Lung (tissue), 12 donors: ENCODE data around the gene TSC1. TPM values are rescaled to one million over a fixed set of nuclear protein-coding genes. Genes with fewer than 3 reads are reported as not detected.

ENCODE experiments used
- ATAC-seq: fragments of 200-7000 bp; cut with Tn5 transposase; one replicate; pipeline ENCODE4 v1.9.1; 2020; ENCODE audit warnings: moderate number of reproducible peaks; ENCODE audit not compliant: insufficient read depth, low FRiP score
- DNase-seq, 3 donors: peaks; one replicate each; pipeline ENCODE4 v3.0.0-alpha.2; 2013 to 2017
- H3K27ac ChIP-seq, 2 donors: one replicate each; pipeline ENCODE4 v1.5.1; 2013; ENCODE audit warnings: mild to moderate bottlenecking in 2 of 2, moderate library complexity in 2 of 2, control low read depth in 1 of 2, inconsistent platforms in 1 of 2, low read depth in 1 of 2, low read length in 1 of 2
- H3K27me3 ChIP-seq, 3 donors: one replicate each; pipeline ENCODE4 v1.5.1; 2013; ENCODE audit warnings: low read length in 2 of 3; ENCODE audit not compliant: control insufficient read depth in 3 of 3, insufficient read depth in 3 of 3
- H3K36me3 ChIP-seq, 4 donors: one replicate each; pipeline ENCODE4 v1.5.1; 2013; ENCODE audit warnings: low read length in 4 of 4, mild to moderate bottlenecking in 1 of 4, moderate library complexity in 1 of 4; ENCODE audit not compliant: control insufficient read depth in 4 of 4, insufficient read depth in 4 of 4
- H3K4me1 ChIP-seq, 5 donors: one replicate each; pipeline ENCODE4 v1.5.1; 2013; ENCODE audit warnings: low read length in 5 of 5, mild to moderate bottlenecking in 2 of 5, moderate library complexity in 1 of 5; ENCODE audit not compliant: control insufficient read depth in 5 of 5, insufficient read depth in 5 of 5
- H3K4me3 ChIP-seq: one replicate; pipeline ENCODE4 v1.5.1; 2013; ENCODE audit warnings: mild to moderate bottlenecking, control low read depth, moderate library complexity
- H3K9ac ChIP-seq, 2 donors: one replicate each; pipeline ENCODE4 v1.5.1; 2013; ENCODE audit warnings: low read length in 2 of 2, control low read depth in 1 of 2; ENCODE audit not compliant: insufficient read depth in 1 of 2
- H3K9me3 ChIP-seq, 4 donors: one replicate each; pipeline ENCODE4 v1.5.1; 2013; ENCODE audit warnings: low read length in 3 of 4, mild to moderate bottlenecking in 1 of 4, moderate library complexity in 1 of 4; ENCODE audit not compliant: control insufficient read depth in 4 of 4, insufficient read depth in 3 of 4
- WGBS, 2 donors: extraction: QIAGEN DNeasy Blood & Tissue Kit; methylation state at CpG; one replicate each; pipeline ENCODE4 v1.1.7; 2013; 5-methylcytosine and 5-hydroxymethylcytosine counted together
- polyA plus RNA-seq, 2 donors: library from polyadenylated mRNA; stranded (reverse); fragments of 200-250 nt; gene quantifications; one replicate each; pipeline ENCODE4 v1.2.1, GENCODE V29; 2013
- total RNA-seq, 2 donors: library from RNA; depleted of rRNA in 1 of 2; stranded (reverse); fragments of >200 nt in 1 of 2; gene quantifications; one replicate each; pipeline ENCODE4 v1.2.1, GENCODE V29; 2014 to 2021
- TF ChIP-seq, protein P1 (sequence below): IDR thresholded peaks from 2 replicates; pipeline ENCODE4 v1.5.1; 2012; ENCODE audit warnings: mild to moderate bottlenecking; ENCODE audit errors: control extremely low read depth, extremely low read depth
- donor health status: control.
- donor health status: control.
- donor health status: Bipolar disorder and iron deficiency.
- donor health status: healthy.
- donor health status: DM: yes; HTN: yes; CAD: no.

Gene TSC1
- total and polyA plus RNA-seq, 4 donors: 11.4 to 76.6 (median 33.5) TPM

DNA sequence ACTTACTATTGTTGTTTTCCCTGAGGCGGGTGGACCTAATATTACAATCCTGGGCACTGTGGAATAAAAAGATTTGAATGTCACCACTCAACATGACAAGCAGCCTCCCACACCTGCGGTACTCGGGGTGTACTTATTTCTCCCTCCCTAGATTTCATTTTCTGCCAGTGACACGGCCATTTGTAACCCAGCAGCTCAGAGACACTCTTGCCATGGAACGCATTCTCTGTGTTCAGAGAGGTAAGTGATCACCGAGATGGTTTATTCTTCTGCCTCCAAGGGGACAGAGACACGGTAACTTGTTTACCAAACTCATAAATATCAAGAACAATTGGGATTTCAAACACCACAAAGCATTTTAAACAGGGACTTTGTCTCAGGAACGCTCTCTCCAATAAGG, 77.5 kb downstream of the TSC1 start:
- Histone ChIP-seq H3K9ac (no peak overlapping the region), H3K4me1 (no peaks in the 10 kb centered on the region), H3K27me3 (no peaks in the 10 kb centered on the region), H3K4me3 (no peak overlapping the region), H3K27ac (no peak overlapping the region), H3K36me3 (no peaks in the 10 kb centered on the region), H3K9me3 (peaks cover 0 to 2% (median 0%) of the 10 kb centered on the region in 4 donors)
- WGBS, 2 donors: 80 to 86% methylated on average over 8 of the region's 8 CpGs
- DNase-seq (no peak), ATAC-seq (no peak)
- TF ChIP-seq, protein P1, sequence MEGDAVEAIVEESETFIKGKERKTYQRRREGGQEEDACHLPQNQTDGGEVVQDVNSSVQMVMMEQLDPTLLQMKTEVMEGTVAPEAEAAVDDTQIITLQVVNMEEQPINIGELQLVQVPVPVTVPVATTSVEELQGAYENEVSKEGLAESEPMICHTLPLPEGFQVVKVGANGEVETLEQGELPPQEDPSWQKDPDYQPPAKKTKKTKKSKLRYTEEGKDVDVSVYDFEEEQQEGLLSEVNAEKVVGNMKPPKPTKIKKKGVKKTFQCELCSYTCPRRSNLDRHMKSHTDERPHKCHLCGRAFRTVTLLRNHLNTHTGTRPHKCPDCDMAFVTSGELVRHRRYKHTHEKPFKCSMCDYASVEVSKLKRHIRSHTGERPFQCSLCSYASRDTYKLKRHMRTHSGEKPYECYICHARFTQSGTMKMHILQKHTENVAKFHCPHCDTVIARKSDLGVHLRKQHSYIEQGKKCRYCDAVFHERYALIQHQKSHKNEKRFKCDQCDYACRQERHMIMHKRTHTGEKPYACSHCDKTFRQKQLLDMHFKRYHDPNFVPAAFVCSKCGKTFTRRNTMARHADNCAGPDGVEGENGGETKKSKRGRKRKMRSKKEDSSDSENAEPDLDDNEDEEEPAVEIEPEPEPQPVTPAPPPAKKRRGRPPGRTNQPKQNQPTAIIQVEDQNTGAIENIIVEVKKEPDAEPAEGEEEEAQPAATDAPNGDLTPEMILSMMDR: no peak

DNA sequence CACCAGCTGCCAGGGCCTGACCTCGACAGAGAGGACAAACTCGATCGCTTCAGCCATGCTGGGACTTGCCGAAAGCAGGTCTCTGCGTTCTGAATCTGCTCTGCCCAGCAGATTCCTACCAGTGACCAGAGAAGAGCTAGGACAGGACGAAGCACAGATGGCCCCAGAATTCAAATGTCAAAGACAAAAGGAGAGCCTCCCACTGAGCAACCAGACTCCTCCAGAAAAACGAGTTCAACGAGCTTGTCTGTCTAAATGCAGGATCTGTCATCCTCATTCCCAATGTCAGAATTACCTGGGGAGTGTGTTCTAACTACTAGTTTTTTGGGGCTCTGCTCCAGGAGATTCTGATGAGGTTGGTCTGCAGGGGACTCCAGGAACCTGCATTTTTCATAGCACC, 79.7 kb downstream of the TSC1 start:
- no peak for DNase-seq

DNA sequence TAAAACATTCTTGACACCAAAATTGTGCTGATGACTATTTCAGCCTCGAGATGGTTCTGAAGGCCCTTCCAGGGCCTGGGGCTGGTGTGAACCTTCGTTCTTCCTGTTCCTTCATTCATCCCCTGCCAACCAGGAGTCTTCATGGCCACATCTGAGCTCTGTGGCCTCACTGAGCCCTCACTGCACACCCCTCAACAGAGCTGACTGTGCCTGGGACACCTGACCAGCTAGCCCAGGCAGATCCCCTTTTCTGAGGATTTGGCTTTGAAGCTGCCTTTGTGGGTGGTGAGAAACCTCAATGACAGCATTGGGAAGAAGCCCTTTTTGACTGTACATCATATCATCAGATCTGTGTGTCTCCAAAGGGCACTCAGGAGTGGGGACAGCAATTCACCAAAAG, 80.1 kb downstream of the TSC1 start:
- 74 to 82% methylated on average over 2 of the region's 2 CpGs for WGBS, 2 donors

More for the DNA sequence above, 79.7 kb downstream of the TSC1 start:
- ATAC-seq: no peak
- Histone ChIP-seq H3K9me3 (peaks cover 0 to 2% (median 0%) of the 10 kb centered on the region in 4 donors), H3K27me3 (no peaks in the 10 kb centered on the region), H3K4me3 (no peak overlapping the region), H3K36me3 (no peaks in the 10 kb centered on the region), H3K9ac (no peak overlapping the region), H3K27ac (no peak overlapping the region), H3K4me1 (no peaks in the 10 kb centered on the region)
- 74 to 81% methylated on average over 8 of the region's 8 CpGs for WGBS, 2 donors
- TF ChIP-seq, protein P1: no peak

More for the DNA sequence above, 80.1 kb downstream of the TSC1 start:
- Histone ChIP-seq H3K4me3 (no peak overlapping the region), H3K27ac (no peak overlapping the region), H3K9ac (no peak overlapping the region), H3K9me3 (peaks cover 0 to 2% (median 0%) of the 10 kb centered on the region in 4 donors), H3K27me3 (no peaks in the 10 kb centered on the region), H3K36me3 (no peaks in the 10 kb centered on the region), H3K4me1 (no peaks in the 10 kb centered on the region)
- TF ChIP-seq, protein P1: no peak
- DNase-seq (no peak), ATAC-seq (no peak)
